Smooth muscle cell (in vitro differentiated cells): Measurements from ENCODE around the gene MAGI2. TPM values are rescaled to one million over a fixed set of nuclear protein-coding genes. Genes with fewer than 3 reads are reported as not detected.

Source experiments
- DNase-seq: peaks from one replicate; lab custom pipeline; 2025; ENCODE audit not compliant: unreplicated experiment; lab: John Stamatoyannopoulos, UW
- H2AFZ ChIP-seq: fragments of 200-600 bp; sonication (generic); 2 replicates; pipeline ENCODE4 v1.6.0; 2016; ENCODE audit warnings: antibody characterized with exemption, low read depth, mild to moderate bottlenecking
- H3F3A ChIP-seq: fragments of 200-600 bp; sonication (generic); 2 replicates; pipeline ENCODE4 v1.6.0; 2017; ENCODE audit warnings: antibody characterized with exemption, low read depth
- H3K27ac ChIP-seq: fragments of 200-600 bp; sonication (generic); 2 replicates; pipeline ENCODE4 v1.5.1; 2016; ENCODE audit warnings: low read depth, mild to moderate bottlenecking
- H3K27me3 ChIP-seq: fragments of 200-600 bp; sonication (generic); 2 replicates; pipeline ENCODE4 v1.6.1; 2016; ENCODE audit warnings: low read depth, mild to moderate bottlenecking
- H3K36me3 ChIP-seq: fragments of 200-600 bp; sonication (generic); 2 replicates; pipeline ENCODE4 v1.5.1; 2016; ENCODE audit warnings: low read depth
- H3K4me1 ChIP-seq: fragments of 200-600 bp; sonication (generic); 2 replicates; pipeline ENCODE4 v1.5.1; 2016; ENCODE audit warnings: low read depth
- H3K4me2 ChIP-seq: fragments of 200-600 bp; sonication (generic); 2 replicates; pipeline ENCODE4 v1.6.0; 2016; ENCODE audit warnings: mild to moderate bottlenecking
- H3K4me3 ChIP-seq: fragments of 200-600 bp; sonication (generic); 2 replicates; pipeline ENCODE4 v1.5.1; 2016; ENCODE audit warnings: mild to moderate bottlenecking
- H3K79me2 ChIP-seq: fragments of 200-600 bp; sonication (generic); 2 replicates; pipeline ENCODE4 v1.6.0; 2016; ENCODE audit warnings: low read depth, mild to moderate bottlenecking
- H3K9ac ChIP-seq: fragments of 200-600 bp; sonication (generic); 2 replicates; pipeline ENCODE4 v1.6.0; 2016; ENCODE audit warnings: low read depth
- H3K9me3 ChIP-seq: fragments of 200-600 bp; sonication (generic); replicated peaks from 2 replicates; pipeline ENCODE4 v1.5.1; 2016; ENCODE audit warnings: low read depth
- H4K20me1 ChIP-seq: fragments of 200-600 bp; sonication (generic); 2 replicates; pipeline ENCODE4 v1.6.0; 2016; ENCODE audit warnings: low read depth
- CTCF ChIP-seq: fragments of 200-600 bp; sonication (generic); IDR thresholded peaks from 2 replicates; pipeline ENCODE4 v1.5.1; 2017; ENCODE audit warnings: borderline replicate concordance, mild to moderate bottlenecking, antibody characterized with exemption; ENCODE audit not compliant: insufficient read depth, poor library complexity, severe bottlenecking
- WGBS: methylation state at CpG from one replicate; pipeline ENCODE4 v1.1.7; 2016; ENCODE audit warnings: low lambda C conversion rate; 5-methylcytosine and 5-hydroxymethylcytosine counted together
- polyA plus RNA-seq: library from polyadenylated mRNA; unstranded; fragments of >200 nt; fragmentation: Nextera tagmentation; extraction: Ambion mirVana; gene quantifications from 2 replicates; pipeline ENCODE4 v1.2.1, GENCODE V29; 2016
- total RNA-seq: library from RNA; depleted of rRNA; stranded (reverse); fragments of >200 nt; gene quantifications from 2 replicates; pipeline ENCODE4 v1.2.3, GENCODE V29; 2014

Gene MAGI2
- total and polyA plus RNA-seq, 2 experiments from 2014 or later: 3.4 to 10.7 TPM

DNA sequence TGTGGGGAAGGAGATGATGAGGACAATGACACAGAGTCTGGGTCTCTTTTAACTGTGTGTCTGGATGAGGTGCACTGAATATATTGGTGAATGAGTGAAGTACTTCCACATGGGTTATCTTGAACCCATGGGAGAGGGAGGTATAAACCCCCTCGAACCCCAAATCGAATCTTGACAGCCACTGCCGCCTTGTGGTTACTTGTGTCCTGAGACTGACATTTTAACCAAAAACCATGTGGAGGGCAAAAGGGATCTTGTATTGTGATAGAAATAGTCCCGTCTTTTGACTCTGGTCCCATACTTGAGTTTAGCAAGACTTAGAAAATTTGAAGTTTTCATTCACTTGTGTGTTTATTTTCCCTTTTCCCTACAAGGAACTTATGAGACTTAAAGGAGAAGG lies 1371.6 kb downstream of the MAGI2 start:
- no peak overlapping the region for H2AFZ ChIP-seq
- H3K36me3 ChIP-seq: no peaks in the 10 kb centered on the region
- H3K9ac ChIP-seq: no peak overlapping the region
- H3F3A ChIP-seq: no peaks in the 10 kb centered on the region
- no peak for DNase-seq
- no peak overlapping the region for H3K27ac ChIP-seq
- H3K27me3 ChIP-seq: no peaks in the 10 kb centered on the region
- H3K79me2 ChIP-seq: no peaks in the 10 kb centered on the region
- WGBS: 84% methylated on average over 4 of the region's 4 CpGs
- H3K4me1 ChIP-seq: peaks cover 5% of the 10 kb centered on the region
- no peak overlapping the region for H3K4me2 ChIP-seq
- no peaks in the 10 kb centered on the region for H4K20me1 ChIP-seq
- no peak for TF ChIP-seq CTCF
- H3K4me3 ChIP-seq: no peak overlapping the region
- no peaks in the 10 kb centered on the region for H3K9me3 ChIP-seq

- Histone ChIP-seq H3F3A (no peaks in the 10 kb centered on the region), H3K9ac (no peak overlapping the region), H3K4me3 (no peak overlapping the region), H2AFZ (no peak overlapping the region), H3K27ac (no peak overlapping the region), H3K4me2 (no peak overlapping the region), H3K36me3 (no peaks in the 10 kb centered on the region), H3K9me3 (no peaks in the 10 kb centered on the region), H4K20me1 (no peaks in the 10 kb centered on the region), H3K4me1 (peaks cover 5% of the 10 kb centered on the region), H3K79me2 (no peaks in the 10 kb centered on the region), H3K27me3 (no peaks in the 10 kb centered on the region)
- 89% methylated on average over 1 of the region's 1 CpG for WGBS
- no peak for TF ChIP-seq CTCF
- DNase-seq: no peak
Observed at GRCh38 chr7:78081344-78081743, 1372.1 kb downstream of the MAGI2 start.

- H2AFZ ChIP-seq: no peak overlapping the region
- no peak for DNase-seq
- H3K27ac ChIP-seq: peak overlapping the region; percentile 1
- peaks cover 5% of the 10 kb centered on the region for H3K4me1 ChIP-seq
- no peaks in the 10 kb centered on the region for H4K20me1 ChIP-seq
- H3K4me3 ChIP-seq: no peak overlapping the region
- H3K9ac ChIP-seq: no peak overlapping the region
- H3K79me2 ChIP-seq: no peaks in the 10 kb centered on the region
- WGBS: 83% methylated on average over 4 of the region's 4 CpGs
- H3K36me3 ChIP-seq: no peaks in the 10 kb centered on the region
- no peak for TF ChIP-seq CTCF
- no peaks in the 10 kb centered on the region for H3K9me3 ChIP-seq
- H3K4me2 ChIP-seq: no peak overlapping the region
- no peaks in the 10 kb centered on the region for H3F3A ChIP-seq
- no peaks in the 10 kb centered on the region for H3K27me3 ChIP-seq
Observed at GRCh38 chr7:78080811-78081210, 1372.7 kb downstream of the MAGI2 start.

DNA sequence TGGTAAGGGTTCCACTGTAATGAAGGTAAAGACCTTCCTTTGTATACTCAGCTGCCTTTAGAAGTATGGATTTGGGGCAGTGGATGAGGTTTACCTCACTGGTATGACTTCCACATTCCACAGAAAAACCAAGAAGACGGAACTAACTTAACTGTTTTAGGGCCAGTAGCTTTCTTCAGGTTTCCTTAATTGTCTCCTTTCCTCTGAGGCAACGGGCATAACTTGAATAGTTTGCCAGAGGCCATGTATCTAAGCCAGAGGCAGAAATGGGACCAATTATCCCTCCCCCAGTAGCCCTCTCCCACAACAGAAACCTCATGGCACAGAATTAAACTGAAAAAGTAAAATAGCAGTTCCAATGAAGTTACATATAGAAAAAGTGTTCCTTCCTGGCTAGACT lies 1373.2 kb downstream of the MAGI2 start:
- H3K79me2 ChIP-seq: no peaks in the 10 kb centered on the region
- no peak for DNase-seq
- H3K36me3 ChIP-seq: no peaks in the 10 kb centered on the region
- H3K4me2 ChIP-seq: peak overlapping the region; percentile 19
- no peaks in the 10 kb centered on the region for H3F3A ChIP-seq
- no peaks in the 10 kb centered on the region for H3K27me3 ChIP-seq
- no peaks in the 10 kb centered on the region for H4K20me1 ChIP-seq
- H3K9me3 ChIP-seq: no peaks in the 10 kb centered on the region
- H3K27ac ChIP-seq: peak overlapping the region; percentile 1
- H3K4me1 ChIP-seq: peaks cover 5% of the 10 kb centered on the region
- H3K9ac ChIP-seq: no peak overlapping the region
- H3K4me3 ChIP-seq: no peak overlapping the region
- 51% methylated on average over 2 of the region's 2 CpGs for WGBS
- H2AFZ ChIP-seq: no peak overlapping the region
- no peak for TF ChIP-seq CTCF
